BE2C (cell line): ENCODE measurements around the gene FAM50A.

Source experiments
- DNase-seq: peaks from one replicate; pipeline ENCODE4 v3.0.0-alpha.2; 2020
- H3K27me3 ChIP-seq: fragments of 250-450 bp; sonication (Bioruptor Pico); 2 replicates; pipeline ENCODE4 v1.5.1; 2020; ENCODE audit warnings: mild to moderate bottlenecking
- H3K36me3 ChIP-seq: fragments of 250-450 bp; sonication (Bioruptor Pico); 2 replicates; pipeline ENCODE4 v1.5.1; 2020; ENCODE audit warnings: mild to moderate bottlenecking
- H3K4me1 ChIP-seq: fragments of 250-450 bp; sonication (Bioruptor Pico); 2 replicates; pipeline ENCODE4 v1.5.1; 2020
- H3K4me3 ChIP-seq: 2 replicates; pipeline ENCODE4 v1.5.1; 2011; ENCODE audit warnings: low read depth, low read length
- H3K9me3 ChIP-seq: fragments of 250-450 bp; sonication (Bioruptor Pico); 2 replicates; pipeline ENCODE4 v1.5.1; 2020
- TF ChIP-seq, protein P1 (sequence below): IDR thresholded peaks from 2 replicates; pipeline ENCODE4 v1.5.1; 2012; ENCODE audit warnings: mild to moderate bottlenecking, low read depth, low read length

FAM50A gene

DNA sequence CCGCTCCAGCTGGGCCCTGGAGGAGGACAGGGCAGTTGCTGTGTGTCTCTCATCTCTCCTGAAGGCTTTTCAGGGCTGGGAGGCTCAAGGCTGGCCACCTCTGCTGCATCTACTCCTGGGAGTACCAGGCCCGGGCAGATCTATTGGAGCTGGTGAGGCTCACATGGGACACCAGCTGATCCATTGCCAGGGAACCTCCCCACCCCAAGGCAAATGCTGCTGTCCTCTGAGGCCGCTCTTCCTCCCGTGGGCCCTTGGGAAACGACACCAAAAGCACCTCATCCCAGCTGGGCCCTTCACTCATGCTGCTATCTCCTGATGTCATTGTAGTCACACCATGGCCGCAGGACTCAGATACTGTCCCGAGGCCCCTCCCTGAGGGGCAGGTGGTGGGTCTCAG, 38.8 kb downstream of the FAM50A start:
- Histone ChIP-seq H3K4me1 (no peaks in the 10 kb centered on the region), H3K27me3 (no peaks in the 10 kb centered on the region), H3K36me3 (peaks cover 13% of the 10 kb centered on the region), H3K4me3 (no peak overlapping the region), H3K9me3 (no peaks in the 10 kb centered on the region)
- DNase-seq, result no peak
- TF ChIP-seq, protein P1, sequence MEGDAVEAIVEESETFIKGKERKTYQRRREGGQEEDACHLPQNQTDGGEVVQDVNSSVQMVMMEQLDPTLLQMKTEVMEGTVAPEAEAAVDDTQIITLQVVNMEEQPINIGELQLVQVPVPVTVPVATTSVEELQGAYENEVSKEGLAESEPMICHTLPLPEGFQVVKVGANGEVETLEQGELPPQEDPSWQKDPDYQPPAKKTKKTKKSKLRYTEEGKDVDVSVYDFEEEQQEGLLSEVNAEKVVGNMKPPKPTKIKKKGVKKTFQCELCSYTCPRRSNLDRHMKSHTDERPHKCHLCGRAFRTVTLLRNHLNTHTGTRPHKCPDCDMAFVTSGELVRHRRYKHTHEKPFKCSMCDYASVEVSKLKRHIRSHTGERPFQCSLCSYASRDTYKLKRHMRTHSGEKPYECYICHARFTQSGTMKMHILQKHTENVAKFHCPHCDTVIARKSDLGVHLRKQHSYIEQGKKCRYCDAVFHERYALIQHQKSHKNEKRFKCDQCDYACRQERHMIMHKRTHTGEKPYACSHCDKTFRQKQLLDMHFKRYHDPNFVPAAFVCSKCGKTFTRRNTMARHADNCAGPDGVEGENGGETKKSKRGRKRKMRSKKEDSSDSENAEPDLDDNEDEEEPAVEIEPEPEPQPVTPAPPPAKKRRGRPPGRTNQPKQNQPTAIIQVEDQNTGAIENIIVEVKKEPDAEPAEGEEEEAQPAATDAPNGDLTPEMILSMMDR, result no peak

DNA sequence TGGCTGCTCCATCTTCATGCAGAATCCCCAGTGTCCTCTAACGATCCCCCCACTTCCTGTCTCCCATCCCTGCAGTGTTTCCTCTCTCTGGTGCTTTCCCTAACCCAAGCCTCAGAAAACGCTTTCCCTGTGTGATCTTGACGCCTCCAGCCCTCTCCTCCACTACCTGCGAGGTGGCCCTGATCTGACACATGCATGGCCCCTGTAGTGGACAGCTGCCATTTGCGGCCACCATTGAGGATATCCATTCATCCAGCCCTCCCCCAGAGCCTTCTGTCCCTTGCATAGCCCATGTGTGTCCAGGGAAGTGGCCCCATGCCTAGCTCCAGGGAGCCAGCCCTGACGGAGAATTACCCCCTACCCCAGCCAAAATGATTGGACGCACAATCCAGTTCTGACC, 39.4 kb downstream of the FAM50A start:
- H3K27me3 ChIP-seq, result no peaks in the 10 kb centered on the region
- TF ChIP-seq, protein P1, result no peak
- no peaks in the 10 kb centered on the region for H3K4me1 ChIP-seq
- no peak for DNase-seq
- H3K36me3 ChIP-seq, result peaks cover 13% of the 10 kb centered on the region
- no peak overlapping the region for H3K4me3 ChIP-seq
- no peaks in the 10 kb centered on the region for H3K9me3 ChIP-seq

DNA sequence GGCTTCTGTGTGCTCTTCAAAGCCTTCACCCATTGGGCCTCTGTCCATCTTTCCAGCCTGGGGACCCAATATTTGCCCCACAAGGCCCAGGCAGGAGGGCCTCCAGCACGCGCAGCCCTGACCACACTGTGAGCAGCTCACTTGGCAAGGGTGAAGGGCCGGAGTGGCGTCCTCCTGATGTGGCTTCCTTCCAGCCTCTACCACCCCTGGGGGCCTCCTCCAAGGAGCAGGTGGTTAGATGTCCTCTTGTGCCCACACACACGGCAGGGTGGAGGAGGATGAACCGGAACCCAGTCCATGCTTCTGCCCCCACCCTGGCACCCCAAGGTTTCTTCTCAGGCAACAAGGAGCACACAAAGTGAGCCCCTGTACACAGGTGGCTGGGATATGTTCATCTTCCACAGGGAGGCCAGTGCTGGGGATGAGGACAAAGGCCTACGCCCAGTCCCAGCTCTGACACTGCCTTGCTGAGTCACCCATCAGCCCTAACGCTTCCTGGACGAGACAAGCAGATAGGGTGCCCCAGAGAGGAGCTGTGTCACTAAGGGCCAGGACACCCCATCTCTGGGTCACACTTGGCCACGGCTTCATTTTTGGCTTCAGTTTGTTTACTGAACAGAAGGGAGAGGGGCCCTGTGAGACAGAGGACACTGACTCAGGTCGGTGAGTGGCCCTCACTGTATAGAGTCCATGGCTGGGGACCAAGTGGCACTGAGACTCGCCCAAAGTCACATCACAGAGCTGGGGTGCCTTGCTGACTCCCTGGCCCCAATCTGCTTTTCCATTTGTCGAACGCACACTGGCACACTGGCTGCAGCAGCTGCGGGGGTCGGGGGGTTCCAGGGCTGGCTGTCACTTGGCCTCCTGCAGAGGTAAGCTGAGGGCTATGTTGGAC, 40.6 kb downstream of the FAM50A start:
- Histone ChIP-seq H3K4me1 (no peaks in the 10 kb centered on the region), H3K27me3 (no peaks in the 10 kb centered on the region), H3K9me3 (no peaks in the 10 kb centered on the region), H3K4me3 (no peak overlapping the region), H3K36me3 (peaks cover 13% of the 10 kb centered on the region)
- DNase-seq, result no peak
- TF ChIP-seq, protein P1, result no peak

DNA sequence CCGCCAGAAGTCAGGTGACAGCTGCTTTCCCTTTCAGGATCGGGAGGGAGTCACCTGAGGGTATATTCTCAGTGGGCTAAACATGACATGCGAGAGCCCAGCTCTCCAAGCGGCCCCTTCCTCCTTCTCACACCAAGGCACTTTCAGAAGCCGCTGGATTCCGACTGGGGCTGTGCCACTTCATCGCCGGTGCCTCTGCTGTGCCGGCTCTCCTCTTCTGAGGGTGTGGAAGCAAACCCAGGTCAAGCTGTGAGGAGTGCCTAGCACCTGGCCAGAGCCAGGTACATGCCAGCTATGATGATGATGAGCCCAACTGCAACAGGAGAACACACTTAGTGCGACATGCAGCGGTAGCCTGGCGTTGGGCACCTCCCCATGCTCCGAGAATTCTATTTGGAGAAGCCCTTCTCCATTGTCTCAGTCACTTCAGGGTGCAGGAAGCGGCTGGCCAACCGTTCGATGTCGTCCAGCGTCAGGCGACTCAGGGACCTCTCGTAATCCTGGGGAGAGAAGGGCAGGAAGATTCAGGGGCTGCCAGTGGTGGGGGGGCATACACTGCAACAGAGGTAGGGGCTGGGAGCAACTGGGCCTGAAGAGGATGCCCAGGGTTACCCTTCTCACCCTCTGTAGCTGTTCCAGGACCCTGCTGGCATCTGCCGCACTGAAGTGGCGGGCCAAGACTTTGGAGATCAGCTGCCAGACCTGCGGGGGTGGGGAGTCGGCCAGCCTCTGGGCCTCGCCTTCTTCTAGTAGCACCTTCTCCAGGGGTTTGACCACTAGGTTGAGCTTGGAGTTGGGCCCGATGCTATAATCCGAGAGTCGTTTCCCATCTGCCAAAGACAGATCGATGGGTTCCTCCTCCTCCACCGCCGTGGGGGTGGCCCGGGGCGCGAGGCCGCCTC, 41.5 kb downstream of the FAM50A start:
- no peak for DNase-seq
- TF ChIP-seq, protein P1, result no peak
- Histone ChIP-seq H3K36me3 (peaks cover 13% of the 10 kb centered on the region), H3K27me3 (no peaks in the 10 kb centered on the region), H3K9me3 (no peaks in the 10 kb centered on the region), H3K4me3 (peak overlapping the region; percentile 63), H3K4me1 (no peaks in the 10 kb centered on the region)

DNA sequence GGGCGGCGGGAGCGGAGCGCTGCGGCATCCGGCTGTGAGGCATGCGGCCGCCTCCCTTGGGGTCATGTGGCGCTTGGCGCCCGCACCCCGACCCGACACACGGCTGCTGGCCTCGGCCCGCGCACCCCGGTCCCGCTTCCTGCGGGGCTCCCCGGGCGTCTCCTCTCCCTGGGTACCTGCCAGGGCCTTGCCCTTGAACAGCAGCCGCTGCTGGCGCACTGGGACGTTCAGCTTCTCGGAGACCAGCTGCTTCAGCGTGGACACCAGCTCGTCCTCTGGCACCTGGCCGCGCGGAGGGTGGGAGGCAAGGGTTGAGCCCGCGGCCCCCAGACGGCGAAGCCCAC, 42.1 kb downstream of the FAM50A start:
- no peaks in the 10 kb centered on the region for H3K9me3 ChIP-seq
- no peak for DNase-seq
- H3K4me1 ChIP-seq, result no peaks in the 10 kb centered on the region
- no peaks in the 10 kb centered on the region for H3K27me3 ChIP-seq
- H3K36me3 ChIP-seq, result peaks cover 13% of the 10 kb centered on the region
- peak overlapping the region; percentile 63 for H3K4me3 ChIP-seq
- TF ChIP-seq, protein P1, result no peak
